Naive thymus-derived CD4-positive, alpha-beta T cell (primary cell): Measurements from ENCODE around the gene LTK. TPM values are rescaled to one million over a fixed set of nuclear protein-coding genes. Genes with fewer than 3 reads are reported as not detected.
A peak's percentile ranks its signal among the peaks of the same experiment; 100 is the strongest.

Source experiments
- ATAC-seq: fragments of 150-1000 bp; cut with Tn5 transposase; 2 replicates; pipeline ENCODE4 v1.10.0; 2021; ENCODE audit warnings: mild to moderate bottlenecking, moderate library complexity
- CTCF ChIA-PET: fragments of 350-600 bp; sonication (Branson Sonifier 250); formaldehyde crosslinking; loops from one replicate; lab custom pipeline; 2021; ENCODE audit warnings: antibody characterized with exemption; lab: Charles Lee
- POLR2A ChIA-PET: fragments of 350-600 bp; sonication (Branson Sonifier 250); formaldehyde crosslinking; loops from one replicate; lab custom pipeline; 2021; ENCODE audit warnings: antibody characterized with exemption, inconsistent platforms; lab: Charles Lee
- DNase-seq, 9 donors: peaks; one replicate each; pipeline versions ENCODE4 v3.0.0 to v3.0.0-alpha.2; 2020 to 2022; ENCODE audit warnings: mixed read lengths in 1 of 9
- H3K27ac ChIP-seq: one replicate; pipeline ENCODE4 v1.7.0; 2013; ENCODE audit warnings: mild to moderate bottlenecking, low read depth, low read length, moderate library complexity
- H3K27me3 ChIP-seq, 2 donors: one replicate each; pipeline ENCODE4 v1.7.0; 2013; ENCODE audit warnings: low read length in 2 of 2, mild to moderate bottlenecking in 2 of 2, moderate library complexity in 2 of 2; ENCODE audit not compliant: control insufficient read depth in 2 of 2, insufficient read depth in 2 of 2
- H3K36me3 ChIP-seq, 3 experiments: 1 replicate in 2 of 3; 2 replicates in 1 of 3; pipeline ENCODE4 v1.7.0; 2013; ENCODE audit warnings: low read length in 3 of 3, mild to moderate bottlenecking in 3 of 3, moderate library complexity in 1 of 3; ENCODE audit not compliant: insufficient read depth in 3 of 3, control insufficient read depth in 2 of 3
- H3K4me1 ChIP-seq, 2 donors: one replicate each; pipeline ENCODE4 v1.7.0; 2013; ENCODE audit warnings: low read length in 2 of 2, mild to moderate bottlenecking in 2 of 2, moderate library complexity in 1 of 2; ENCODE audit not compliant: control insufficient read depth in 2 of 2, insufficient read depth in 2 of 2
- H3K4me3 ChIP-seq: 2 replicates; pipeline ENCODE4 v1.7.0; 2013; ENCODE audit warnings: mild to moderate bottlenecking, low read length
- H3K9me3 ChIP-seq, 3 experiments: 1 replicate in 2 of 3; 2 replicates in 1 of 3; pipeline ENCODE4 v1.7.0; 2013; ENCODE audit warnings: low read length in 3 of 3; ENCODE audit not compliant: control insufficient read depth in 2 of 3
- H3K27ac Mint-ChIP-seq, 9 donors: one replicate each; pipeline ENCODE4 v1.8.0; 2020 to 2022; ENCODE audit warnings: mixed read lengths in 9 of 9, mild to moderate bottlenecking in 8 of 9, moderate library complexity in 5 of 9, inconsistent platforms in 2 of 9
- H3K27me3 Mint-ChIP-seq, 5 donors: one replicate each; pipeline ENCODE4 v1.8.0; 2021 to 2022; ENCODE audit warnings: mixed read lengths in 5 of 5, mild to moderate bottlenecking in 1 of 5
- H3K36me3 Mint-ChIP-seq, 5 donors: one replicate each; pipeline ENCODE4 v1.8.0; 2020 to 2022; ENCODE audit warnings: mixed read lengths in 5 of 5, mild to moderate bottlenecking in 3 of 5, inconsistent platforms in 1 of 5
- H3K4me1 Mint-ChIP-seq, 7 donors: one replicate each; pipeline ENCODE4 v1.8.0; 2020 to 2022; ENCODE audit warnings: mixed read lengths in 7 of 7, mild to moderate bottlenecking in 3 of 7, inconsistent platforms in 1 of 7
- H3K4me3 Mint-ChIP-seq, 10 donors: one replicate each; pipeline ENCODE4 v1.8.0; 2020 to 2022; ENCODE audit warnings: mild to moderate bottlenecking in 10 of 10, mixed read lengths in 10 of 10, moderate library complexity in 6 of 10, inconsistent platforms in 2 of 10
- H3K9me3 Mint-ChIP-seq, 11 donors: one replicate each; pipeline ENCODE4 v1.8.0; 2020 to 2022; ENCODE audit warnings: mixed read lengths in 11 of 11, mild to moderate bottlenecking in 4 of 11, inconsistent platforms in 1 of 11, moderate library complexity in 1 of 11
- intact Hi-C, 2 donors: fragments of 100-400 bp; cut with micrococcal nuclease; formaldehyde crosslinking; loops; one replicate each; pipeline ENCODE4 v1.15.1; 2023
- polyA plus RNA-seq, 2 donors: library from polyadenylated mRNA; unstranded; fragments of 300-500 nt; fragmentation: Illumina TruSeq; gene quantifications; one replicate each; pipeline ENCODE4 v1.2.3, GENCODE V29; 2021
- total RNA-seq, 6 experiments: library from RNA in 5 of 6; stranded (reverse) in 5 of 6; gene quantifications; 1 replicate in 5 of 6; 2 replicates in 1 of 6; pipeline ENCODE4 v1.2.3 and lab custom pipeline; 2021 to 2026

LTK gene
- total and polyA plus RNA-seq, 7 experiments from 2014 or later, result 0.41 to 6.5 (median 1.4) TPM; not detected in 3

GRCh38 chr15:41465822-41466421 is 47.7 kb downstream of the LTK start:
- no peak overlapping the region for H3K4me3 Mint-ChIP-seq
- ChIA-PET CTCF (interaction anchor here (0.6 to 2.6 kb wide), 12 partner anchors 41 to 826 kb away, joined by 3 to 15 read pairs (median 3); no protein-coding TSS in a partner anchor), POLR2A (no interaction called here)
- peak overlapping the region in 2 of 9 donors; percentile 16 to 63 for H3K27ac Mint-ChIP-seq
- H3K36me3 ChIP-seq, result peaks cover 0 to 51% (median 12%) of the 10 kb centered on the region in 3 experiments
- peaks cover 0 to 7% (median 4%) of the 10 kb centered on the region in 7 donors for H3K4me1 Mint-ChIP-seq
- H3K36me3 Mint-ChIP-seq, result peaks cover 16 to 42% (median 26%) of the 10 kb centered on the region in 5 donors
- H3K27me3 ChIP-seq, result no peaks in the 10 kb centered on the region
- no peaks in the 10 kb centered on the region for H3K9me3 Mint-ChIP-seq
- H3K27me3 Mint-ChIP-seq, result no peaks in the 10 kb centered on the region
- no peaks in the 10 kb centered on the region for H3K4me1 ChIP-seq
- H3K9me3 ChIP-seq, result no peaks in the 10 kb centered on the region
- DNase-seq (peak in 6 of 9 donors; percentile 12 to 43 (median 32)), ATAC-seq (peak; percentile 75)
- intact Hi-C loops, result loop anchor here (1.0 to 10.0 kb wide), 7 partner anchors 36 to 589 kb away; no protein-coding TSS in a partner anchor
- H3K4me3 ChIP-seq, result no peak overlapping the region
- H3K27ac ChIP-seq, result no peak overlapping the region

- no peaks in the 10 kb centered on the region for H3K27me3 ChIP-seq
- intact Hi-C loops, result loop anchor here (1.0 to 10.0 kb wide), 6 partner anchors 37 to 590 kb away; no protein-coding TSS in a partner anchor
- no peaks in the 10 kb centered on the region for H3K4me1 ChIP-seq
- no peaks in the 10 kb centered on the region for H3K9me3 ChIP-seq
- Mint-ChIP-seq H3K27me3 (no peaks in the 10 kb centered on the region), H3K9me3 (no peaks in the 10 kb centered on the region), H3K4me1 (peaks cover 0 to 7% (median 4%) of the 10 kb centered on the region in 7 donors), H3K4me3 (no peak overlapping the region), H3K27ac (peak overlapping the region in 1 of 9 donors; percentile 55), H3K36me3 (peaks cover 14 to 39% (median 20%) of the 10 kb centered on the region in 5 donors)
- no peak overlapping the region for H3K27ac ChIP-seq
- peaks cover 0 to 44% (median 9%) of the 10 kb centered on the region in 3 experiments for H3K36me3 ChIP-seq
- ChIA-PET CTCF (interaction anchor here (0.6 to 2.6 kb wide), 11 partner anchors 34 to 827 kb away, joined by 3 to 15 read pairs (median 4); no protein-coding TSS in a partner anchor), POLR2A (no interaction called here)
- no peak overlapping the region for H3K4me3 ChIP-seq
- ATAC-seq (no peak), DNase-seq (no peak)
These were observed 48.6 kb downstream of the LTK start for GRCh38 chr15:41464889-41465580.

- ChIA-PET CTCF (no interaction called here), POLR2A (no interaction called here)
- H3K9me3 Mint-ChIP-seq, result no peaks in the 10 kb centered on the region
- peaks cover 9 to 35% (median 23%) of the 10 kb centered on the region in 5 donors for H3K36me3 Mint-ChIP-seq
- peaks cover 4 to 45% (median 9%) of the 10 kb centered on the region in 3 experiments for H3K36me3 ChIP-seq
- no peak overlapping the region for H3K4me3 Mint-ChIP-seq
- intact Hi-C loops, result loop anchor here (10.0 kb wide), 3 partner anchors 143 to 593 kb away; no protein-coding TSS in a partner anchor
- H3K9me3 ChIP-seq, result no peaks in the 10 kb centered on the region
- no peak overlapping the region for H3K27ac ChIP-seq
- H3K27me3 ChIP-seq, result no peaks in the 10 kb centered on the region
- DNase-seq, result no peak
- no peak for ATAC-seq
- H3K4me1 ChIP-seq, result no peaks in the 10 kb centered on the region
- H3K27me3 Mint-ChIP-seq, result no peaks in the 10 kb centered on the region
- H3K4me3 ChIP-seq, result no peak overlapping the region
- peak overlapping the region in 1 of 9 donors; percentile 11 for H3K27ac Mint-ChIP-seq
- peaks cover 0 to 7% (median 4%) of the 10 kb centered on the region in 7 donors for H3K4me1 Mint-ChIP-seq
These were observed 51.4 kb downstream of the LTK start for GRCh38 chr15:41462084-41462795.

Other genes with a start within 250 kb of the LTK start
- 10 to 100 TPM in 1 of 5 experiments, under 1 TPM in 3, not detected in 1; 0.32 to 15.2 (median 0.54) TPM for gene OIP5, start 181.2 kb downstream of the LTK start, total RNA-seq
- under 1 TPM in 1 of 2 donors, not detected in 1; 0.83 TPM for gene OIP5, start 181.2 kb downstream of the LTK start, polyA plus RNA-seq
- gene NUSAP1, start 180.9 kb downstream of the LTK start, total RNA-seq, result 100 to 1,000 TPM in 1 of 5 experiments, 1 to 10 TPM in 4; 1.3 to 167 (median 3.0) TPM
- 1 to 10 TPM in 1 of 2 donors, under 1 TPM in 1; 0.86 to 1.1 TPM for gene NUSAP1, start 180.9 kb downstream of the LTK start, polyA plus RNA-seq
- 10 to 100 TPM in 3 of 5 experiments, 1 to 10 TPM in 2; 3.6 to 19.5 (median 12.2) TPM for gene NDUFAF1, start 111.3 kb downstream of the LTK start, total RNA-seq
- 10 to 100 TPM; 21.6 to 23.8 TPM for gene NDUFAF1, start 111.3 kb downstream of the LTK start, polyA plus RNA-seq
- 10 to 100 TPM; 34.0 to 41.3 (median 37.2) TPM for gene RTF1, start 96.7 kb downstream of the LTK start, total RNA-seq
- 10 to 100 TPM; 11.7 to 22.5 TPM for gene RTF1, start 96.7 kb downstream of the LTK start, polyA plus RNA-seq
- under 1 TPM in 2 of 5 experiments, not detected in 3; 0.20 to 0.97 TPM for gene ITPKA, start 20.0 kb downstream of the LTK start, total RNA-seq
- gene ITPKA, start 20.0 kb downstream of the LTK start, polyA plus RNA-seq, result under 1 TPM in 1 of 2 donors, not detected in 1; 0.22 TPM
- 10 to 100 TPM; 32.7 to 60.4 (median 43.8) TPM for gene RPAP1, start 30.4 kb upstream of the LTK start, total RNA-seq
- gene RPAP1, start 30.4 kb upstream of the LTK start, polyA plus RNA-seq, result 10 to 100 TPM in 1 of 2 donors, 1 to 10 TPM in 1; 8.8 to 23.9 TPM
- 1 to 10 TPM in 1 of 5 experiments, under 1 TPM in 3, not detected in 1; 0.24 to 1.4 (median 0.33) TPM for gene TYRO3, start 45.4 kb upstream of the LTK start, total RNA-seq
- not detected for gene TYRO3, start 45.4 kb upstream of the LTK start, polyA plus RNA-seq
- 10 to 100 TPM; 35.8 to 73.8 (median 47.3) TPM for gene MGA, start 146.6 kb upstream of the LTK start, total RNA-seq
- 10 to 100 TPM; 12.7 to 25.1 TPM for gene MGA, start 146.6 kb upstream of the LTK start, polyA plus RNA-seq